Measurements from ENCODE around the gene FLNA.

GRCh38 chrX:154350429-154351182 lies 23.8 kb downstream of the FLNA start:
- TF ChIP-seq CTCF (IDR thresholded peaks at IDR 0.05 in 8 of 11, conservative IDR thresholded peaks at IDR 0.05 in 3 of 11) = no peak
- no peak for TF ChIP-seq POLR2AphosphoS5 (IDR thresholded peaks at IDR 0.05)
- TF ChIP-seq POLR2A (IDR thresholded peaks at IDR 0.05) = no peak
